HepG2 (cell line): ENCODE results near the gene RNF222. TPM values are rescaled to one million over a fixed set of nuclear protein-coding genes. Genes with fewer than 3 reads are reported as not detected.

Experiments
- ATAC-seq: fragments of 200-7000 bp; cut with Tn5 transposase; 3 replicates; pipeline ENCODE4 v1.9.1; 2020; ENCODE audit warnings: mild to moderate bottlenecking, moderate library complexity
- BruUV-seq: library from RNA; stranded (reverse); fragments of 400-500 nt; replicated peaks from 2 replicates; lab custom pipeline; 2021; lab: Mats Ljungman, UMichigan
- CTCF ChIA-PET: fragments of 300-600 bp; formaldehyde crosslinking; extraction: SDS; loops from one replicate; lab custom pipeline; 2021; ENCODE audit warnings: low total read pairs, inconsistent platforms, low intra/inter-chr PET ratio; lab: Yijun Ruan, JAX
- POLR2A ChIA-PET: fragments of 350-600 bp; sonication (Branson Sonifier 250); formaldehyde crosslinking; loops from one replicate; lab custom pipeline; 2020; ENCODE audit warnings: antibody characterized with exemption, inconsistent platforms; lab: Yijun Ruan, JAX
- DNase-seq: peaks from one replicate; pipeline ENCODE4 v3.0.0-alpha.2; 2015; ENCODE audit warnings: low spot score
- FAIRE-seq: peaks from 3 replicates; lab custom pipeline; 2011; peaks lifted over from hg19 to GRCh38; lab: Jason Lieb, UNC
- H2AFZ ChIP-seq: one replicate; pipeline ENCODE4 v1.6.1; 2011; ENCODE audit warnings: low read length, inconsistent platforms
- H3K27ac ChIP-seq: fragments of 300-600 bp; 3 replicates; pipeline ENCODE4 v1.8.0; 2011; ENCODE audit warnings: mixed run types, mild to moderate bottlenecking, mixed read lengths, low read length, inconsistent platforms; ENCODE audit not compliant: insufficient read depth; ENCODE audit errors: extremely low read length
- H3K27me3 ChIP-seq, 2 experiments: fragments of 200-600 bp in 1 of 2; 2 replicates in 1 of 2; 3 replicates in 1 of 2; pipeline versions ENCODE4 v1.6.0 to v1.8.0; 2011; ENCODE audit warnings: low read length in 2 of 2, mild to moderate bottlenecking in 2 of 2, moderate library complexity in 2 of 2, inconsistent platforms in 1 of 2; ENCODE audit not compliant: insufficient read depth in 2 of 2, control insufficient read depth in 1 of 2
- H3K36me3 ChIP-seq, 2 experiments: fragments of 200-600 bp in 1 of 2; replicated peaks in 1 of 2; 2 replicates in 1 of 2; 3 replicates in 1 of 2; pipeline versions ENCODE4 v1.5.1 to v1.8.0; 2011; ENCODE audit warnings: low read length in 2 of 2, inconsistent platforms in 1 of 2; ENCODE audit not compliant: insufficient read depth in 2 of 2, control insufficient read depth in 1 of 2
- H3K4me1 ChIP-seq: 2 replicates; pipeline ENCODE4 v1.5.1; 2012; ENCODE audit warnings: low read length, inconsistent platforms; ENCODE audit not compliant: insufficient read depth
- H3K4me2 ChIP-seq: 2 replicates; pipeline ENCODE4 v1.6.0; 2011; ENCODE audit warnings: low read depth, low read length, inconsistent platforms
- H3K4me3 ChIP-seq, 3 experiments: fragments of 200-600 bp in 1 of 3; sonication (generic), shearing (Covaris generic) in 1 of 3; replicated peaks in 1 of 3; 2 replicates each; pipeline ENCODE4 v1.5.1; 2011 to 2016; ENCODE audit warnings: low read length in 3 of 3, inconsistent platforms in 2 of 3, low read depth in 2 of 3, mild to moderate bottlenecking in 2 of 3, control low read depth in 1 of 3, mixed read lengths in 1 of 3; ENCODE audit not compliant: insufficient read depth in 1 of 3
- H3K79me2 ChIP-seq: one replicate; pipeline ENCODE4 v1.6.1; 2011; ENCODE audit warnings: low read length, inconsistent platforms; ENCODE audit not compliant: insufficient read depth
- H3K9ac ChIP-seq: 2 replicates; pipeline ENCODE4 v1.6.0; 2011; ENCODE audit warnings: mild to moderate bottlenecking, low read depth, low read length, inconsistent platforms; ENCODE audit not compliant: insufficient read depth
- H3K9me3 ChIP-seq: 2 replicates; pipeline ENCODE4 v1.5.1; 2012; ENCODE audit warnings: mild to moderate bottlenecking, low read length
- H4K20me1 ChIP-seq: 2 replicates; pipeline ENCODE4 v1.6.0; 2011; ENCODE audit warnings: inconsistent platforms, mild to moderate bottlenecking, low read length, moderate library complexity; ENCODE audit not compliant: insufficient read depth
- MYPOP ChIP-seq: sonication (generic); formaldehyde crosslinking; IDR thresholded peaks from 2 replicates; pipeline ENCODE4 v1.8.1; 2023; ENCODE audit warnings: mild to moderate bottlenecking, moderate library complexity, missing genetic modification reagents
- MZF1 ChIP-seq: sonication (generic); formaldehyde crosslinking; IDR thresholded peaks from 2 replicates; pipeline ENCODE4 v1.8.1; 2023; ENCODE audit warnings: mild to moderate bottlenecking, missing genetic modification reagents, borderline replicate concordance
- TBX2 ChIP-seq: sonication (generic); formaldehyde crosslinking; IDR thresholded peaks from 2 replicates; pipeline ENCODE4 v1.5.0; 2020; ENCODE audit warnings: missing genetic modification reagents, mild to moderate bottlenecking, borderline replicate concordance
- ZBTB39 ChIP-seq: sonication (generic); formaldehyde crosslinking; IDR thresholded peaks from 2 replicates; pipeline ENCODE4 v1.5.0; 2020; ENCODE audit warnings: missing genetic modification reagents
- ZBTB46 ChIP-seq: sonication (generic); formaldehyde crosslinking; IDR thresholded peaks from 2 replicates; pipeline ENCODE4 v1.4.0; 2020; ENCODE audit warnings: mild to moderate bottlenecking, missing genetic modification reagents, borderline replicate concordance
- ZNF674 ChIP-seq: sonication (generic); formaldehyde crosslinking; IDR thresholded peaks from 2 replicates; pipeline ENCODE4 v1.5.0; 2020; ENCODE audit warnings: low read depth, mild to moderate bottlenecking, missing genetic modification reagents
- WGBS: methylation state at CpG from one replicate; pipeline ENCODE4 v1.1.6; 2017; ENCODE audit warnings: low lambda C conversion rate; 5-methylcytosine and 5-hydroxymethylcytosine counted together
- in situ Hi-C: cut with HindIII; loops from 2 replicates; pipeline ENCODE4 v1.10.0; 2017; ENCODE audit warnings: low pct_unique_long_range_greater_than_20kb; ENCODE audit not compliant: extremely low pct_ligation_motif_present
- intact Hi-C: fragments of 100-400 bp; cut with micrococcal nuclease; formaldehyde crosslinking; loops from one replicate; pipeline ENCODE4 v1.10.0; 2022; ENCODE audit not compliant: unreplicated experiment
- polyA plus RNA-seq, 8 experiments: library from polyadenylated mRNA; depleted of rRNA in 3 of 8; stranded (reverse) in 7 of 8; unstranded in 1 of 8; fragments of >200 nt; fragmentation: Illumina TruSeq in 4 of 8; extraction: Trizol in 4 of 8; gene quantifications; 2 replicates each; pipeline versions ENCODE4 v1.2.1 to v1.2.3, GENCODE V29; 2011 to 2016; ENCODE audit warnings: low read depth in 4 of 8, missing spikeins in 1 of 8, mixed read lengths in 1 of 8; ENCODE audit not compliant: insufficient read depth in 1 of 8
- total RNA-seq, 5 experiments: library from RNA; depleted of rRNA; stranded (reverse); fragments of >200 nt; fragmentation: Illumina TruSeq; extraction: Trizol; gene quantifications; 2 replicates each; pipeline ENCODE4 v1.2.3, GENCODE V29; 2016; ENCODE audit warnings: low read depth in 1 of 5
- TF ChIP-seq, protein P1 (sequence below): sonication (generic); formaldehyde crosslinking; IDR thresholded peaks from 2 replicates; pipeline ENCODE4 v1.5.1; 2020; ENCODE audit warnings: missing genetic modification reagents, mild to moderate bottlenecking, borderline replicate concordance
- TF ChIP-seq, protein P2 (sequence below): sonication (generic); formaldehyde crosslinking; IDR thresholded peaks from 2 replicates; pipeline ENCODE4 v1.5.0; 2020; ENCODE audit warnings: mild to moderate bottlenecking, missing genetic modification reagents

The RNF222 gene
- total and polyA plus RNA-seq, 2 of the 13 experiments (the other 11 are each of a cell fraction or from before 2014, with no cell fraction given) = not detected

DNA sequence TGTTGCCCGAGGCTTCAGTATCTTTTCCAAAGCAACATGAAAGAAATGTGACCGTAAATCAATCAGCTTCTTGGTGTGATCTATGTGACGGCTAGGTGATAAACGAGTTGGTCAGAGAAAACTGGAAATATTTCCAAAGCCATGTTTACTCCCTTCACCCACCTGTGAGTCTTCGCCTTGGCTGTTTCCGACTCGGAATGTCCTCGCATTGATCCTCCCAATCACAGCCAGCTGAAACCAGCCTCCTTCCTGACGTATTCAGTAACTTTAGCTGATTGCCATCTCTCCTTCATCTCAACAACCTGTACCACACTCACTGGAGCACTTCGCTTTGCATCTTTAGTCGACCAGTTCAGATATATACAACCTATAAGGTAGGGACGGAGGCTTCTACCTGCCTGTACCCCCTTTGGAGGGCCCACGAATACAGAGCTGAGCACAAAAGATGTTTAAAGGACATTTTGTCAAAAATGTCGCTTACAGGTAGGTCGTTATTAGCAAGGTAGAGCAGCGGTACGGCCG, 21.8 kb downstream of the RNF222 start:
- DNase-seq (no peak), ATAC-seq (peak; percentile 41), FAIRE-seq (no peak)
- in situ Hi-C loops (no loop called here), intact Hi-C loops (loop anchor here (5.0 kb wide), 1 partner anchor 153 kb away; no protein-coding TSS in a partner anchor)
- Histone ChIP-seq H3K9ac (peak overlapping the region; percentile 85), H3K9me3 (no peaks in the 10 kb centered on the region), H3K4me1 (peaks cover 49% of the 10 kb centered on the region), H3K4me3 (peak overlapping the region; percentile 66 to 85 (median 80)), H3K27me3 (peaks cover 0 to 3% of the 10 kb centered on the region in 2 experiments; a peak in 1 of 5 replicates), H3K79me2 (peaks cover 15% of the 10 kb centered on the region), H2AFZ (peak overlapping the region; percentile 71), H3K27ac (peak overlapping the region; percentile 75), H4K20me1 (peaks cover 23% of the 10 kb centered on the region), H3K4me2 (peak overlapping the region; percentile 93), H3K36me3 (peaks cover 9 to 30% of the 10 kb centered on the region in 2 experiments; a peak in 4 of 5 replicates)
- ChIA-PET CTCF (no interaction called here), POLR2A (interaction anchor here (0.6 to 2.5 kb wide), 7 partner anchors 9 to 203 kb away, joined by 3 to 10 read pairs (median 5); partner anchors contain the start of genes NDEL1 and SLC25A35)
- TF ChIP-seq ZBTB46 (CRISPR knock-in tag) = no peak
- TF ChIP-seq TBX2 = no peak
- TF ChIP-seq, protein P1, sequence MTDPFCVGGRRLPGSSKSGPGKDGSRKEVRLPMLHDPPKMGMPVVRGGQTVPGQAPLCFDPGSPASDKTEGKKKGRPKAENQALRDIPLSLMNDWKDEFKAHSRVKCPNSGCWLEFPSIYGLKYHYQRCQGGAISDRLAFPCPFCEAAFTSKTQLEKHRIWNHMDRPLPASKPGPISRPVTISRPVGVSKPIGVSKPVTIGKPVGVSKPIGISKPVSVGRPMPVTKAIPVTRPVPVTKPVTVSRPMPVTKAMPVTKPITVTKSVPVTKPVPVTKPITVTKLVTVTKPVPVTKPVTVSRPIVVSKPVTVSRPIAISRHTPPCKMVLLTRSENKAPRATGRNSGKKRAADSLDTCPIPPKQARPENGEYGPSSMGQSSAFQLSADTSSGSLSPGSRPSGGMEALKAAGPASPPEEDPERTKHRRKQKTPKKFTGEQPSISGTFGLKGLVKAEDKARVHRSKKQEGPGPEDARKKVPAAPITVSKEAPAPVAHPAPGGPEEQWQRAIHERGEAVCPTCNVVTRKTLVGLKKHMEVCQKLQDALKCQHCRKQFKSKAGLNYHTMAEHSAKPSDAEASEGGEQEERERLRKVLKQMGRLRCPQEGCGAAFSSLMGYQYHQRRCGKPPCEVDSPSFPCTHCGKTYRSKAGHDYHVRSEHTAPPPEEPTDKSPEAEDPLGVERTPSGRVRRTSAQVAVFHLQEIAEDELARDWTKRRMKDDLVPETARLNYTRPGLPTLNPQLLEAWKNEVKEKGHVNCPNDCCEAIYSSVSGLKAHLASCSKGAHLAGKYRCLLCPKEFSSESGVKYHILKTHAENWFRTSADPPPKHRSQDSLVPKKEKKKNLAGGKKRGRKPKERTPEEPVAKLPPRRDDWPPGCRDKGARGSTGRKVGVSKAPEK (CRISPR knock-in tag) = no peak
- TF ChIP-seq ZBTB39 (CRISPR knock-in tag) = 0 out of 2 replicates have a peak, but pooled peaks have one; percentile 45
- TF ChIP-seq MYPOP (CRISPR knock-in tag) = no peak
- TF ChIP-seq ZNF674 (CRISPR knock-in tag) = no peak
- TF ChIP-seq MZF1 = no peak
- TF ChIP-seq, protein P2, sequence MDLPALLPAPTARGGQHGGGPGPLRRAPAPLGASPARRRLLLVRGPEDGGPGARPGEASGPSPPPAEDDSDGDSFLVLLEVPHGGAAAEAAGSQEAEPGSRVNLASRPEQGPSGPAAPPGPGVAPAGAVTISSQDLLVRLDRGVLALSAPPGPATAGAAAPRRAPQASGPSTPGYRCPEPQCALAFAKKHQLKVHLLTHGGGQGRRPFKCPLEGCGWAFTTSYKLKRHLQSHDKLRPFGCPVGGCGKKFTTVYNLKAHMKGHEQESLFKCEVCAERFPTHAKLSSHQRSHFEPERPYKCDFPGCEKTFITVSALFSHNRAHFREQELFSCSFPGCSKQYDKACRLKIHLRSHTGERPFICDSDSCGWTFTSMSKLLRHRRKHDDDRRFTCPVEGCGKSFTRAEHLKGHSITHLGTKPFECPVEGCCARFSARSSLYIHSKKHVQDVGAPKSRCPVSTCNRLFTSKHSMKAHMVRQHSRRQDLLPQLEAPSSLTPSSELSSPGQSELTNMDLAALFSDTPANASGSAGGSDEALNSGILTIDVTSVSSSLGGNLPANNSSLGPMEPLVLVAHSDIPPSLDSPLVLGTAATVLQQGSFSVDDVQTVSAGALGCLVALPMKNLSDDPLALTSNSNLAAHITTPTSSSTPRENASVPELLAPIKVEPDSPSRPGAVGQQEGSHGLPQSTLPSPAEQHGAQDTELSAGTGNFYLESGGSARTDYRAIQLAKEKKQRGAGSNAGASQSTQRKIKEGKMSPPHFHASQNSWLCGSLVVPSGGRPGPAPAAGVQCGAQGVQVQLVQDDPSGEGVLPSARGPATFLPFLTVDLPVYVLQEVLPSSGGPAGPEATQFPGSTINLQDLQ (CRISPR knock-in tag) = no peak
- no TSS peak for BruUV-seq
- 27% methylated on average over 18 of the region's 18 CpGs for WGBS
